Activated CD4-positive, alpha-beta memory T cell treated with anti-CD3 and anti-CD28 coated beads, Interleukin-2, amount 10 ng/mL, durations not matched to agents 7 days and 5 days (primary cell): Measurements from ENCODE around the gene G3BP2. TPM values are rescaled to one million over a fixed set of nuclear protein-coding genes. Genes with fewer than 3 reads are reported as not detected.

Experiments
- CTCF ChIA-PET: fragments of 350-600 bp; sonication (Branson Sonifier 250); formaldehyde crosslinking; loops from one replicate; lab custom pipeline; 2021; ENCODE audit warnings: antibody characterized with exemption, inconsistent platforms; lab: Charles Lee
- POLR2A ChIA-PET: fragments of 350-600 bp; sonication (Branson Sonifier 250); formaldehyde crosslinking; loops from one replicate; lab custom pipeline; 2021; ENCODE audit warnings: antibody characterized with exemption; lab: Charles Lee
- DNase-seq: peaks from one replicate; pipeline ENCODE4 v3.0.0-alpha.2; 2020
- H3K27ac Mint-ChIP-seq: one replicate; pipeline ENCODE4 v1.8.0; 2021; ENCODE audit warnings: mild to moderate bottlenecking, mixed read lengths
- H3K27me3 Mint-ChIP-seq: one replicate; pipeline ENCODE4 v1.8.0; 2021; ENCODE audit warnings: mixed read lengths
- H3K36me3 Mint-ChIP-seq: one replicate; pipeline ENCODE4 v1.8.0; 2021; ENCODE audit warnings: low read depth, mixed read lengths
- H3K4me1 Mint-ChIP-seq: one replicate; pipeline ENCODE4 v1.8.0; 2021; ENCODE audit warnings: mixed read lengths
- H3K4me3 Mint-ChIP-seq: one replicate; pipeline ENCODE4 v1.8.0; 2021; ENCODE audit warnings: mild to moderate bottlenecking, mixed read lengths
- H3K9me3 Mint-ChIP-seq: one replicate; pipeline ENCODE4 v1.8.0; 2021; ENCODE audit warnings: mixed read lengths
- total RNA-seq, 2 experiments: library from RNA; stranded (reverse); gene quantifications; one replicate each; pipeline ENCODE4 v1.2.3, GENCODE V29; 2021

G3BP2 gene
- total RNA-seq, 2 experiments from 2014 or later, result 185 to 187 TPM

GRCh38 chr4:75593393-75593792 lies 79.8 kb downstream of the G3BP2 start:
- CTCF ChIA-PET, result no interaction called here
- no peak overlapping the region for H3K4me3 Mint-ChIP-seq
- no peaks in the 10 kb centered on the region for H3K27me3 Mint-ChIP-seq
- H3K4me1 Mint-ChIP-seq, result peaks cover 15% of the 10 kb centered on the region
- DNase-seq, result no peak
- H3K27ac Mint-ChIP-seq, result no peak overlapping the region
- no peaks in the 10 kb centered on the region for H3K9me3 Mint-ChIP-seq
- no peaks in the 10 kb centered on the region for H3K36me3 Mint-ChIP-seq
- POLR2A ChIA-PET, result no interaction called here

Other genes starting within 250 kb of the G3BP2 start
- 10 to 100 TPM; 35.6 to 35.7 TPM for gene RCHY1, start 159.0 kb downstream of the G3BP2 start, total RNA-seq
- 10 to 100 TPM; 25.3 to 26.6 TPM for gene THAP6, start 158.9 kb downstream of the G3BP2 start, total RNA-seq
- gene ODAPH, start 117.3 kb downstream of the G3BP2 start, total RNA-seq, result 1 to 10 TPM; 1.9 to 3.5 TPM
- gene CDKL2, start 42.9 kb downstream of the G3BP2 start, total RNA-seq, result 1 to 10 TPM; 1.3 to 1.4 TPM
- gene USO1, start 51.2 kb upstream of the G3BP2 start, total RNA-seq, result 10 to 100 TPM; 43.4 to 45.9 TPM
- under 1 TPM in 1 of 2 experiments, not detected in 1; 0.15 TPM for gene PPEF2, start 229.0 kb upstream of the G3BP2 start, total RNA-seq